Mesothelial cell of epicardium (in vitro differentiated cells): ENCODE measurements around the gene DAAM1. TPM values are rescaled to one million over a fixed set of nuclear protein-coding genes. Genes with fewer than 3 reads are reported as not detected.

ENCODE experiments used
- DNase-seq, 2 experiments: peaks; one replicate each; pipeline ENCODE4 v3.0.0; 2021; ENCODE audit warnings: low spot score in 2 of 2; ENCODE audit not compliant: unreplicated experiment in 2 of 2
- H3K27ac Mint-ChIP-seq: 2 replicates; pipeline ENCODE4 v1.8.0; 2021; ENCODE audit warnings: mixed read lengths
- H3K27me3 Mint-ChIP-seq: 2 replicates; pipeline ENCODE4 v1.8.0; 2021; ENCODE audit warnings: low read depth, mixed read lengths
- H3K36me3 Mint-ChIP-seq: 2 replicates; pipeline ENCODE4 v1.8.0; 2021; ENCODE audit warnings: mixed read lengths
- H3K4me1 Mint-ChIP-seq: 2 replicates; pipeline ENCODE4 v1.8.0; 2021; ENCODE audit warnings: mixed read lengths
- H3K4me3 Mint-ChIP-seq: 2 replicates; pipeline ENCODE4 v1.8.0; 2021; ENCODE audit warnings: mild to moderate bottlenecking, moderate library complexity, mixed read lengths
- H3K9me3 Mint-ChIP-seq: 2 replicates; pipeline ENCODE4 v1.8.0; 2021; ENCODE audit warnings: mixed read lengths
- CTCF ChIP-seq: fragments of 200-600 bp; sonication (generic); IDR thresholded peaks from one replicate; pipeline ENCODE4 v1.5.0; 2021; ENCODE audit warnings: antibody characterized with exemption; ENCODE audit not compliant: unreplicated experiment
- total RNA-seq: library from RNA; stranded (reverse); gene quantifications from 3 replicates; pipeline ENCODE4 v1.2.1, GENCODE V29; 2021

DAAM1 gene
- total RNA-seq, 1 donor from 2014 or later, result 44.2 TPM

- TF ChIP-seq CTCF, result no peak
- H3K9me3 Mint-ChIP-seq, result no peaks in the 10 kb centered on the region
- peaks cover 34% of the 10 kb centered on the region for H3K4me1 Mint-ChIP-seq
- peaks cover 15% of the 10 kb centered on the region for H3K36me3 Mint-ChIP-seq
- no peak overlapping the region for H3K4me3 Mint-ChIP-seq
- no peaks in the 10 kb centered on the region for H3K27me3 Mint-ChIP-seq
- H3K27ac Mint-ChIP-seq, result no peak overlapping the region
- no peak for DNase-seq
These were observed 103.6 kb downstream of the DAAM1 start for GRCh38 chr14:59292028-59292427.

- H3K27ac Mint-ChIP-seq, result peak overlapping the region; percentile 38
- H3K4me3 Mint-ChIP-seq, result no peak overlapping the region
- H3K4me1 Mint-ChIP-seq, result peaks cover 36% of the 10 kb centered on the region
- peaks cover 15% of the 10 kb centered on the region for H3K36me3 Mint-ChIP-seq
- DNase-seq, result no peak
- no peaks in the 10 kb centered on the region for H3K27me3 Mint-ChIP-seq
- H3K9me3 Mint-ChIP-seq, result no peaks in the 10 kb centered on the region
- TF ChIP-seq CTCF, result no peak
These were observed 104.6 kb downstream of the DAAM1 start for GRCh38 chr14:59292921-59293534.

- H3K9me3 Mint-ChIP-seq, result no peaks in the 10 kb centered on the region
- H3K27ac Mint-ChIP-seq, result peak overlapping the region; percentile 81
- H3K4me3 Mint-ChIP-seq, result no peak overlapping the region
- DNase-seq, result no peak
- TF ChIP-seq CTCF, result no peak
- peaks cover 37% of the 10 kb centered on the region for H3K4me1 Mint-ChIP-seq
- no peaks in the 10 kb centered on the region for H3K27me3 Mint-ChIP-seq
- peaks cover 15% of the 10 kb centered on the region for H3K36me3 Mint-ChIP-seq
These were observed 105.6 kb downstream of the DAAM1 start for GRCh38 chr14:59293935-59294661.

- Mint-ChIP-seq H3K36me3 (peaks cover 15% of the 10 kb centered on the region), H3K27ac (peak overlapping the region; percentile 81), H3K9me3 (no peaks in the 10 kb centered on the region), H3K4me3 (no peak overlapping the region), H3K4me1 (peaks cover 41% of the 10 kb centered on the region), H3K27me3 (no peaks in the 10 kb centered on the region)
- DNase-seq, result no peak
- no peak for TF ChIP-seq CTCF
These were observed 106.2 kb downstream of the DAAM1 start for GRCh38 chr14:59294662-59294992.

- Mint-ChIP-seq H3K4me1 (peaks cover 42% of the 10 kb centered on the region), H3K36me3 (peaks cover 15% of the 10 kb centered on the region), H3K27me3 (no peaks in the 10 kb centered on the region), H3K9me3 (no peaks in the 10 kb centered on the region), H3K27ac (no peak overlapping the region), H3K4me3 (no peak overlapping the region)
- no peak for TF ChIP-seq CTCF
- DNase-seq, result no peak
These were observed 107.5 kb downstream of the DAAM1 start for GRCh38 chr14:59295951-59296350.
